ENCODE results near the gene KPNA1. TPM values are rescaled to one million over a fixed set of nuclear protein-coding genes. Genes with fewer than 3 reads are reported as not detected.

The KPNA1 gene
- polyA plus RNA-seq, 2 of the 4 experiments (the other 2 are of a cell fraction), result 48.1 to 81.8 TPM

- H3K4me3 ChIP-seq, result no peak overlapping the region
- H3K9me3 ChIP-seq, result no peaks in the 10 kb centered on the region
- no peak overlapping the region for H3K4me2 ChIP-seq
- ATAC-seq (no peak), DNase-seq (ENCODE audit: low read depth in 1 of 2, low spot score in 1 of 2) (no peak), FAIRE-seq (no peak)
- TF ChIP-seq BHLHE40 (IDR thresholded peaks at IDR 0.05; ENCODE audit: low read depth, low read length) (no peak), POLR2A (IDR thresholded peaks at IDR 0.05; ENCODE audit: low read length) (no peak), ZFP36 (IDR thresholded peaks at IDR 0.05; ENCODE audit: borderline replicate concordance, partially characterized antibody) (no peak), JUNB (IDR thresholded peaks at IDR 0.05) (no peak), HMGXB4 (CRISPR knock-in tag; IDR thresholded peaks at IDR 0.05; ENCODE audit: borderline replicate concordance) (no peak), KDM1A (IDR thresholded peaks at IDR 0.05; ENCODE audit: low read depth) (no peak)
- ChIA-PET CTCF (interaction anchor here (3.7 kb wide), 1 partner anchor 12 kb away, joined by 12 read pairs; no protein-coding TSS in a partner anchor), POLR2A (interaction anchor here (1.1 kb wide), 1 partner anchor 11 kb away, joined by 4 read pairs; the partner anchor contains the start of gene WDR5B)
- WGBS (ENCODE audit: missing lambda C conversion rate), result 74% methylated on average over 2 of the region's 3 CpGs
- no peaks in the 10 kb centered on the region for H3K4me1 ChIP-seq
- H3K27ac ChIP-seq, result no peak overlapping the region
These were observed 109.7 kb downstream of the KPNA1 start for GRCh38 chr3:122405015-122405414.

- 77% methylated on average over 6 of the region's 6 CpGs for WGBS (ENCODE audit: missing lambda C conversion rate)
- no peak for FAIRE-seq
- Histone ChIP-seq H3K4me2 (no peak overlapping the region), H3K4me3 (no peak overlapping the region), H3K9me3 (no peaks in the 10 kb centered on the region), H3K27ac (no peak overlapping the region), H3K4me1 (no peaks in the 10 kb centered on the region)
- CTCF ChIA-PET, result interaction anchor here (3.7 kb wide), 1 partner anchor 10 kb away, joined by 12 read pairs; no protein-coding TSS in a partner anchor
- no peak for TF ChIP-seq NPAS2 (CRISPR knock-in tag; IDR thresholded peaks at IDR 0.05; ENCODE audit: borderline replicate concordance)
- no peak for TF ChIP-seq HMGXB4 (CRISPR knock-in tag; IDR thresholded peaks at IDR 0.05; ENCODE audit: borderline replicate concordance)
- no peak for TF ChIP-seq KDM1A (IDR thresholded peaks at IDR 0.05; ENCODE audit: low read depth)
- TF ChIP-seq POLR2A (IDR thresholded peaks at IDR 0.05; ENCODE audit: low read length), result no peak
- no peak for TF ChIP-seq EHF (CRISPR knock-in tag; IDR thresholded peaks at IDR 0.05)
- no peak for TF ChIP-seq CHD4 (IDR thresholded peaks at IDR 0.05; ENCODE audit: borderline replicate concordance)
- ATAC-seq, result no peak
- POLR2A ChIA-PET, result no interaction called here
- DNase-seq (ENCODE audit: low read depth in 1 of 2, low spot score in 1 of 2), result no peak
These were observed 111.2 kb downstream of the KPNA1 start for GRCh38 chr3:122403489-122403888.

- CTCF ChIA-PET, result no interaction called here
- ATAC-seq (no peak), DNase-seq (ENCODE audit: low read depth in 1 of 2, low spot score in 1 of 2) (no peak), FAIRE-seq (no peak)
- POLR2A ChIA-PET, result no interaction called here
- 91% methylated on average over 2 of the region's 2 CpGs for WGBS (ENCODE audit: missing lambda C conversion rate)
- Histone ChIP-seq H3K4me2 (no peak overlapping the region), H3K4me3 (no peak overlapping the region), H3K9me3 (no peaks in the 10 kb centered on the region), H3K27ac (no peak overlapping the region), H3K4me1 (no peaks in the 10 kb centered on the region)
- TF ChIP-seq HMGXB4 (CRISPR knock-in tag; IDR thresholded peaks at IDR 0.05; ENCODE audit: borderline replicate concordance) (no peak), USF2 (IDR thresholded peaks at IDR 0.05) (no peak), NFE2L2 (conservative IDR thresholded peaks at IDR 0.05; ENCODE audit: low read length) (no peak), HOXB13 (CRISPR knock-in tag; IDR thresholded peaks at IDR 0.05; ENCODE audit: low read depth) (no peak), HOXA7 (CRISPR knock-in tag; IDR thresholded peaks at IDR 0.05) (no peak), MAFK (IDR thresholded peaks at IDR 0.05; ENCODE audit: partially characterized antibody) (no peak), FOSB (CRISPR knock-in tag; IDR thresholded peaks at IDR 0.05) (no peak), RCOR1 (IDR thresholded peaks at IDR 0.05; ENCODE audit: low read depth, low read length) (no peak), HDAC2 (IDR thresholded peaks at IDR 0.05) (no peak), ZNF302 (CRISPR knock-in tag; IDR thresholded peaks at IDR 0.05) (no peak), CBX8 (IDR thresholded peaks at IDR 0.05) (no peak), CHD4 (IDR thresholded peaks at IDR 0.05; ENCODE audit: borderline replicate concordance) (no peak), HOXB5 (CRISPR knock-in tag; IDR thresholded peaks at IDR 0.05) (no peak), POLR2A (IDR thresholded peaks at IDR 0.05; ENCODE audit: low read length) (no peak), FOSL2 (IDR thresholded peaks at IDR 0.05) (no peak), FOSL2 (CRISPR knock-in tag; IDR thresholded peaks at IDR 0.05) (no peak), GATA3 (IDR thresholded peaks at IDR 0.05; ENCODE audit: borderline replicate concordance) (no peak), RFX5 (IDR thresholded peaks at IDR 0.05) (no peak)
These were observed 115.8 kb downstream of the KPNA1 start for GRCh38 chr3:122398920-122399319.
